ENCODE measurements around the gene ZMIZ1.

Gene ZMIZ1

DNA sequence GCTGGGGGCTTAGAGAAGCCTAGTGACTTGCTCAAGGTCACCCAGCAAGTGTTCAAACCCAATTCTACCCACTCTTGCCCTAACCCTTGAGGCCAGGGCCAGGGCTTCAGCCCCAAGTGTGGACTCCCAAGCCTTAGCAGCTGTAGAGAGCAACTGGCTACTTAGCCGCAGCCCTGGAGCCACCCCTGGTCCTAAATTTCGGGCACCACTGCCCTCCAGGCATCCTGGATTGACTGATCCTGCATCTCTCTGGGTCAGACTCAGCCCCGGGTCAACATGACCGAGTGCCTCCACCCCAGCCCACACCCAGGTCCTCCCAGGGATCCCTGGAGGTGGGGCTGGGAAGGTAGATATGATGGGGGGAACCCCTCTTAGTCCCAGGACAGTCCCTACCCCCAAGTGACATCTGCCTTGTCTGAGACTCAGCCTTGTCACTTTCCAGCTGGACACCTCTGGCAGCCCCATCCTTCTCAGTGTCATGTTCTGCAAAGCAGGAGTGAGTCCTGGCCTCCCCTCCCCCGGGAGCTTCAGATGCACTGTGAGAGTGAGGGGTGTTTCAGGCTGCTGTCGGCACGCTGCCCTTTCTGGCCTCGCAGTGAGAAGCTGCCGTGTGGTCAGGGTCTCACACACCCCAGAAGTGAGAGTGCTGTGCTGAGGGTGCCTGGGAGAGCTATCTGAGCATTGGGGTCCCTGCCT, 89.8 kb downstream of the ZMIZ1 start:
- H3K36me3 ChIP-seq (replicated peaks), result peaks cover 10% of the 10 kb centered on the region
- no peak overlapping the region for H3K4me3 ChIP-seq (ENCODE audit: low read depth, low read length)
- no peak for TF ChIP-seq CTCF (IDR thresholded peaks at IDR 0.05; ENCODE audit: low read depth, low read length, missing control alignments)
- in situ Hi-C loops (cut with HindIII; ENCODE audit: low pct_ligation_motif_present, low sequenced_read_pairs), result no loop called here
- DNase-seq, result no peak
- H3K27ac ChIP-seq, result peak overlapping the region; percentile 84
- H3K27me3 ChIP-seq (replicated peaks), result no peaks in the 10 kb centered on the region

- TF ChIP-seq CTCF (IDR thresholded peaks at IDR 0.05; ENCODE audit: low read depth, low read length, missing control alignments), result peak; percentile 5
- peaks cover 10% of the 10 kb centered on the region for H3K36me3 ChIP-seq (replicated peaks)
- no peaks in the 10 kb centered on the region for H3K27me3 ChIP-seq (replicated peaks)
- peak overlapping the region; percentile 84 for H3K27ac ChIP-seq
- H3K4me3 ChIP-seq (ENCODE audit: low read depth, low read length), result no peak overlapping the region
- in situ Hi-C loops (cut with HindIII; ENCODE audit: low pct_ligation_motif_present, low sequenced_read_pairs), result no loop called here
- peak; percentile 71 for DNase-seq
Measured at GRCh38 chr10:79159141-79159651, 90.4 kb downstream of the ZMIZ1 start.

DNA sequence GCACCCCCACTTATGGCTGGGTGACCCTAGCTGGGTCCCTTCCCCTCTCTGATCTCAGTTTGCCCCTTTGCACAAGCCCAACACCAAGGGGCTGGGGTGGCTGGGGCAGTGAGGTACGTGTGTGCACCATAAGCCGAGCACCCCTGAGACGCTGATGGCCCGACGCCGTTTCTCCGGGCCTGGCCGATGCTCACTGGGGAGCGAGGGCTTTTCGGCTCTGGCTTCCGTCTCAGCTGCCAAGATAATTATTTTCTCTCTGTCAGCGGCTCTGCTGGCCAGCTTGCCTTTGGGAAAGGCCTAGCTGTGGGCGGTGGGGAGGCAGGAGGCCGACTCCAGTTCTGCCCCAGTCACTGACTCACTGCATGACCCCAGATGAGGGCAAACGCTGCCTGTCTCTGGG, 91.0 kb downstream of the ZMIZ1 start:
- no peaks in the 10 kb centered on the region for H3K27me3 ChIP-seq (replicated peaks)
- no peak overlapping the region for H3K4me3 ChIP-seq (ENCODE audit: low read depth, low read length)
- in situ Hi-C loops (cut with HindIII; ENCODE audit: low pct_ligation_motif_present, low sequenced_read_pairs), result no loop called here
- TF ChIP-seq CTCF (IDR thresholded peaks at IDR 0.05; ENCODE audit: low read depth, low read length, missing control alignments), result no peak
- peaks cover 10% of the 10 kb centered on the region for H3K36me3 ChIP-seq (replicated peaks)
- DNase-seq, result peak; percentile 57
- H3K27ac ChIP-seq, result peak overlapping the region; percentile 84

DNA sequence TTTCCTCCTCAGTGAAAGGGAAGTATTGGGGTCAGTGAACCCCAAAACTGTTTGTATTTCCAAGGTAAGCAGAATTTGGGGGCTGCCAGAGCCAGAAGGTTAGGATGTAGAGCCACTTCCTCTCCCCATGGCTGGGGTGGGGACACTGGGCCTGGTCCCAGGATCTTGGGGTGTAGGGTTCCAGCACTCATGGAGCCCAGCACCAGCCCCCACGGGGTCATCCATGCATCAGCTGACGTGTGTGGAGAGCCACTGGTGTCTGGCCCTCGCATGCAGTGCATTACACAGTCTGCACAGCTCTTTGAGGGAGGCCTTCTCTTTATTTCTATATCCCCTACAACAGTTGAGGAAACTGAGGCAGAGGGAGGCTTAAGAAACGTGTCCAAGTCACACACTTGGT, 91.4 kb downstream of the ZMIZ1 start:
- Histone ChIP-seq H3K27ac (peak overlapping the region; percentile 84), H3K36me3 (replicated peaks) (peaks cover 10% of the 10 kb centered on the region)

DNA sequence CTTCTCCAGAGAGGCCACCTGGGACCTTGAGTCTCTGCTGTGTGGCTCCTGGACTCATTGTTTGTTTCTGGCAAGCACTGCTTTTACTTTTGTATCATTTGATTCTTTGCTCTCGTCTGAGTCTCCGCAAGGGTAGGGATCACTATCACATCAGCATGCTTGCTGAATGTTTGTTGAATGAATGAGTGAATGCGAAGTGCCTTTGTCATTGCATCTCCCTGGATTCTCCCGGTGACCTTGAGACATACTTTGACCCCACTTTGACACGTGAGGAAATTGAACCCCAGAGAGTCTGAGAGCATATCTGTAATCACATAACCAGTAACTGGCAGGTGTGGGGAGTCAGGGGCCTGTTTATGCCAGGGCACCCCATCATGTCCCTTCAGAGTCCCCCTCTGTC, 92.8 kb downstream of the ZMIZ1 start:
- Histone ChIP-seq H3K36me3 (replicated peaks) (peaks cover 11% of the 10 kb centered on the region), H3K27ac (no peak overlapping the region), H3K27me3 (replicated peaks) (no peaks in the 10 kb centered on the region), H3K4me3 (ENCODE audit: low read depth, low read length) (no peak overlapping the region)
- DNase-seq, result no peak
- in situ Hi-C loops (cut with HindIII; ENCODE audit: low pct_ligation_motif_present, low sequenced_read_pairs), result no loop called here
- TF ChIP-seq CTCF (IDR thresholded peaks at IDR 0.05; ENCODE audit: low read depth, low read length, missing control alignments), result no peak

More for the DNA sequence above, 91.4 kb downstream of the ZMIZ1 start:
- no peak for TF ChIP-seq CTCF (IDR thresholded peaks at IDR 0.05; ENCODE audit: low read depth, low read length, missing control alignments)
- DNase-seq, result no peak
- in situ Hi-C loops (cut with HindIII; ENCODE audit: low pct_ligation_motif_present, low sequenced_read_pairs), result no loop called here
- Histone ChIP-seq H3K27me3 (replicated peaks) (no peaks in the 10 kb centered on the region), H3K4me3 (ENCODE audit: low read depth, low read length) (no peak overlapping the region)

GRCh38 chr10:79162022-79162421, 93.3 kb downstream of the ZMIZ1 start:
- in situ Hi-C loops (cut with HindIII; ENCODE audit: low pct_ligation_motif_present, low sequenced_read_pairs), result no loop called here
- DNase-seq, result no peak
- Histone ChIP-seq H3K27me3 (replicated peaks) (no peaks in the 10 kb centered on the region), H3K27ac (no peak overlapping the region), H3K4me3 (ENCODE audit: low read depth, low read length) (no peak overlapping the region), H3K36me3 (replicated peaks) (peaks cover 15% of the 10 kb centered on the region)
- no peak for TF ChIP-seq CTCF (IDR thresholded peaks at IDR 0.05; ENCODE audit: low read depth, low read length, missing control alignments)

Data from brain microvascular endothelial cell (primary cell).